Ectodermal cell (in vitro differentiated cells): ENCODE measurements around the gene UBR4.

ENCODE experiments used
- H3K27ac ChIP-seq: 2 replicates; pipeline ENCODE4 v1.7.0; 2013; ENCODE audit warnings: mild to moderate bottlenecking, low read depth, low read length; ENCODE audit not compliant: insufficient read depth, poor library complexity, severe bottlenecking
- H3K27me3 ChIP-seq: 2 replicates; pipeline ENCODE4 v1.7.0; 2013; ENCODE audit warnings: mild to moderate bottlenecking, low read length; ENCODE audit not compliant: insufficient read depth, control insufficient read depth, poor library complexity, severe bottlenecking
- H3K36me3 ChIP-seq: one replicate; pipeline ENCODE4 v1.7.0; 2013; ENCODE audit warnings: low read length; ENCODE audit not compliant: control insufficient read depth, insufficient read depth
- H3K4me1 ChIP-seq: one replicate; pipeline ENCODE4 v1.7.0; 2013; ENCODE audit warnings: low read length; ENCODE audit not compliant: control insufficient read depth, insufficient read depth
- H3K4me3 ChIP-seq: 2 replicates; pipeline ENCODE4 v1.7.0; 2013; ENCODE audit warnings: low read depth, low read length, control low read depth; ENCODE audit not compliant: insufficient read depth
- H3K9me3 ChIP-seq: 2 replicates; pipeline ENCODE4 v1.7.0; 2013; ENCODE audit warnings: mild to moderate bottlenecking, low read length, moderate library complexity; ENCODE audit not compliant: control insufficient read depth
- WGBS, 2 experiments: methylation state at CpG; one replicate each; pipeline ENCODE4 v1.1.7; 2013; ENCODE audit warnings: missing lambda C conversion rate in 2 of 2; 5-methylcytosine and 5-hydroxymethylcytosine counted together

UBR4 gene

GRCh38 chr1:19032701-19033514 lies 177.2 kb downstream of the UBR4 start:
- no peaks in the 10 kb centered on the region for H3K4me1 ChIP-seq
- 92 to 94% methylated on average over 20 of the region's 20 CpGs for WGBS, 2 experiments
- no peaks in the 10 kb centered on the region for H3K9me3 ChIP-seq
- H3K27me3 ChIP-seq: no peaks in the 10 kb centered on the region
- H3K4me3 ChIP-seq: no peak overlapping the region
- no peak overlapping the region for H3K27ac ChIP-seq
- no peaks in the 10 kb centered on the region for H3K36me3 ChIP-seq

- Histone ChIP-seq H3K4me3 (no peak overlapping the region), H3K9me3 (no peaks in the 10 kb centered on the region), H3K4me1 (no peaks in the 10 kb centered on the region), H3K27me3 (no peaks in the 10 kb centered on the region), H3K27ac (no peak overlapping the region), H3K36me3 (no peaks in the 10 kb centered on the region)
- 92 to 95% methylated on average over 5 of the region's 5 CpGs for WGBS, 2 experiments
Measured at GRCh38 chr1:19032413-19032695, 177.7 kb downstream of the UBR4 start.

- 86 to 88% methylated on average over 21 of the region's 21 CpGs for WGBS, 2 experiments
- H3K9me3 ChIP-seq: no peaks in the 10 kb centered on the region
- no peaks in the 10 kb centered on the region for H3K36me3 ChIP-seq
- no peak overlapping the region for H3K27ac ChIP-seq
- no peaks in the 10 kb centered on the region for H3K27me3 ChIP-seq
- no peak overlapping the region for H3K4me3 ChIP-seq
- no peaks in the 10 kb centered on the region for H3K4me1 ChIP-seq
Measured at GRCh38 chr1:19029191-19030085, 180.6 kb downstream of the UBR4 start.

GRCh38 chr1:19028546-19029129 lies 181.4 kb downstream of the UBR4 start:
- no peak overlapping the region for H3K4me3 ChIP-seq
- H3K4me1 ChIP-seq: no peaks in the 10 kb centered on the region
- no peaks in the 10 kb centered on the region for H3K36me3 ChIP-seq
- WGBS, 2 experiments: 84 to 89% methylated on average over 8 of the region's 8 CpGs
- H3K27ac ChIP-seq: no peak overlapping the region
- H3K27me3 ChIP-seq: no peaks in the 10 kb centered on the region
- H3K9me3 ChIP-seq: no peaks in the 10 kb centered on the region

DNA sequence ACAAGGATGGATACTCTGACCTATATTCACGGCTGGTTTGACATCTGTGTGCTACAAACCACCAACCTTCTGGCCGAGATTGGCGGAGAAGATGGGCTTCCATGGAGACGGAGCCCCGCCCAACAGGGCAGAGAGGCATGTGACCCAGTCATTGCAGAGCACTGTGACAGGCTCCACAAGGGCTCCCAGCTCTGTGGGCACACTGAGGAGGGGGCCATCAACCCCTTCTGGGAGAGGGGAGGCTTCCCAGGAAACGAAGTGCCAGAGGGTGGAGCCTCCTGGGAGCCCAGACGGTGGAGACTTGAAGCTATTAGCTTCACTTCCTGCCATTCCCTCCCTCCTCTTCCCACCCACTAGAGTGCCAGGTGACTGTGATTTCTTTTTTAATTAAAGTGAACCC lies 182.0 kb downstream of the UBR4 start:
- Histone ChIP-seq H3K4me1 (no peaks in the 10 kb centered on the region), H3K27ac (no peak overlapping the region), H3K36me3 (no peaks in the 10 kb centered on the region), H3K4me3 (no peak overlapping the region), H3K9me3 (no peaks in the 10 kb centered on the region), H3K27me3 (no peaks in the 10 kb centered on the region)
- WGBS, 2 experiments: 53 to 55% methylated on average over 7 of the region's 7 CpGs
